Activated T-helper 2 cell treated with anti-CD3 and anti-CD28 coated beads, Interferon-gamma antibody, Interleukin-2, Interleukin-4, amounts not matched to agents 10 μg/mL and 5 μg/mL and 100 μg/mL, durations not matched to agents 14 hours and 24 hours and 36 hours (primary cell): Measurements from ENCODE around the gene RIMBP2. TPM values are rescaled to one million over a fixed set of nuclear protein-coding genes. Genes with fewer than 3 reads are reported as not detected.
A peak's percentile ranks its signal among the peaks of the same experiment; 100 is the strongest.

Source experiments
- DNase-seq: peaks from one replicate; pipeline ENCODE4 v3.0.0; 2021; ENCODE audit warnings: low spot score
- H3K27ac Mint-ChIP-seq: one replicate; pipeline ENCODE4 v1.8.0; 2021; ENCODE audit warnings: mixed read lengths
- H3K27me3 Mint-ChIP-seq: one replicate; pipeline ENCODE4 v1.8.0; 2021; ENCODE audit warnings: low read depth, mixed read lengths
- H3K36me3 Mint-ChIP-seq: one replicate; pipeline ENCODE4 v1.8.0; 2021; ENCODE audit warnings: low read depth, mixed read lengths
- H3K4me1 Mint-ChIP-seq: one replicate; pipeline ENCODE4 v1.8.0; 2021; ENCODE audit warnings: low read depth, mixed read lengths
- H3K4me3 Mint-ChIP-seq: one replicate; pipeline ENCODE4 v1.8.0; 2021; ENCODE audit warnings: low read depth, mild to moderate bottlenecking, moderate library complexity, mixed read lengths
- H3K9me3 Mint-ChIP-seq: one replicate; pipeline ENCODE4 v1.8.0; 2021; ENCODE audit warnings: mixed read lengths
- intact Hi-C: fragments of 100-400 bp; cut with micrococcal nuclease; formaldehyde crosslinking; loops from one replicate; pipeline ENCODE4 v1.15.1; 2023
- total RNA-seq: library from RNA; stranded (reverse); gene quantifications from 2 replicates; pipeline ENCODE4 v1.2.3, GENCODE V29; 2022

Gene RIMBP2
- total RNA-seq, 1 donor from 2014 or later, result not detected

GRCh38 chr12:130401703-130402102 is 314.4 kb downstream of the RIMBP2 start:
- Mint-ChIP-seq H3K4me1 (peaks cover 2% of the 10 kb centered on the region), H3K9me3 (no peaks in the 10 kb centered on the region), H3K36me3 (no peaks in the 10 kb centered on the region), H3K4me3 (no peak overlapping the region), H3K27ac (no peak overlapping the region), H3K27me3 (peaks cover 3% of the 10 kb centered on the region)
- intact Hi-C loops, result no loop called here
- no peak for DNase-seq

- no peak overlapping the region for H3K27ac Mint-ChIP-seq
- H3K4me3 Mint-ChIP-seq, result no peak overlapping the region
- no peaks in the 10 kb centered on the region for H3K27me3 Mint-ChIP-seq
- H3K36me3 Mint-ChIP-seq, result no peaks in the 10 kb centered on the region
- DNase-seq, result no peak
- peaks cover 5% of the 10 kb centered on the region for H3K9me3 Mint-ChIP-seq
- peaks cover 23% of the 10 kb centered on the region for H3K4me1 Mint-ChIP-seq
- intact Hi-C loops, result no loop called here
Observed at GRCh38 chr12:130398100-130398848, 317.8 kb downstream of the RIMBP2 start.

GRCh38 chr12:130396667-130397066 is 319.4 kb downstream of the RIMBP2 start:
- no peak overlapping the region for H3K4me3 Mint-ChIP-seq
- DNase-seq, result no peak
- no peak overlapping the region for H3K27ac Mint-ChIP-seq
- intact Hi-C loops, result no loop called here
- H3K27me3 Mint-ChIP-seq, result no peaks in the 10 kb centered on the region
- H3K36me3 Mint-ChIP-seq, result no peaks in the 10 kb centered on the region
- peaks cover 5% of the 10 kb centered on the region for H3K9me3 Mint-ChIP-seq
- H3K4me1 Mint-ChIP-seq, result peaks cover 23% of the 10 kb centered on the region

- intact Hi-C loops, result no loop called here
- Mint-ChIP-seq H3K4me3 (peak overlapping the region; percentile 30), H3K36me3 (no peaks in the 10 kb centered on the region), H3K4me1 (peaks cover 23% of the 10 kb centered on the region), H3K9me3 (peaks cover 5% of the 10 kb centered on the region), H3K27ac (peak overlapping the region; percentile 72), H3K27me3 (no peaks in the 10 kb centered on the region)
- DNase-seq, result no peak
Observed at GRCh38 chr12:130394906-130395305, 321.2 kb downstream of the RIMBP2 start.

- peaks cover 17% of the 10 kb centered on the region for H3K4me1 Mint-ChIP-seq
- no peak overlapping the region for H3K27ac Mint-ChIP-seq
- H3K9me3 Mint-ChIP-seq, result peaks cover 15% of the 10 kb centered on the region
- H3K36me3 Mint-ChIP-seq, result no peaks in the 10 kb centered on the region
- DNase-seq, result no peak
- no peaks in the 10 kb centered on the region for H3K27me3 Mint-ChIP-seq
- intact Hi-C loops, result no loop called here
- no peak overlapping the region for H3K4me3 Mint-ChIP-seq
Observed at GRCh38 chr12:130391186-130391585, 324.9 kb downstream of the RIMBP2 start.

GRCh38 chr12:130385193-130385592 is 330.9 kb downstream of the RIMBP2 start:
- Mint-ChIP-seq H3K9me3 (peaks cover 16% of the 10 kb centered on the region), H3K4me1 (no peaks in the 10 kb centered on the region), H3K27me3 (no peaks in the 10 kb centered on the region), H3K4me3 (no peak overlapping the region), H3K36me3 (no peaks in the 10 kb centered on the region), H3K27ac (no peak overlapping the region)
- intact Hi-C loops, result no loop called here
- DNase-seq, result no peak

- Mint-ChIP-seq H3K27ac (no peak overlapping the region), H3K4me1 (no peaks in the 10 kb centered on the region), H3K4me3 (no peak overlapping the region), H3K27me3 (no peaks in the 10 kb centered on the region), H3K9me3 (peaks cover 16% of the 10 kb centered on the region), H3K36me3 (no peaks in the 10 kb centered on the region)
- intact Hi-C loops, result no loop called here
- DNase-seq, result no peak
Observed at GRCh38 chr12:130384234-130384633, 331.9 kb downstream of the RIMBP2 start.

- Mint-ChIP-seq H3K36me3 (no peaks in the 10 kb centered on the region), H3K27ac (no peak overlapping the region), H3K9me3 (peaks cover 10% of the 10 kb centered on the region), H3K4me3 (no peak overlapping the region), H3K27me3 (no peaks in the 10 kb centered on the region), H3K4me1 (no peaks in the 10 kb centered on the region)
- DNase-seq, result no peak
- intact Hi-C loops, result no loop called here
Observed at GRCh38 chr12:130382818-130383217, 333.3 kb downstream of the RIMBP2 start.

GRCh38 chr12:130375296-130376287 is 340.5 kb downstream of the RIMBP2 start:
- Mint-ChIP-seq H3K4me1 (peaks cover 2% of the 10 kb centered on the region), H3K4me3 (no peak overlapping the region), H3K9me3 (no peaks in the 10 kb centered on the region), H3K27me3 (no peaks in the 10 kb centered on the region), H3K27ac (no peak overlapping the region), H3K36me3 (no peaks in the 10 kb centered on the region)
- intact Hi-C loops, result no loop called here
- no peak for DNase-seq

- Mint-ChIP-seq H3K4me1 (peaks cover 2% of the 10 kb centered on the region), H3K27me3 (no peaks in the 10 kb centered on the region), H3K27ac (no peak overlapping the region), H3K9me3 (no peaks in the 10 kb centered on the region), H3K36me3 (no peaks in the 10 kb centered on the region), H3K4me3 (no peak overlapping the region)
- intact Hi-C loops, result no loop called here
- DNase-seq, result no peak
Observed at GRCh38 chr12:130374083-130374482, 342.0 kb downstream of the RIMBP2 start.

- H3K27ac Mint-ChIP-seq, result no peak overlapping the region
- no peaks in the 10 kb centered on the region for H3K36me3 Mint-ChIP-seq
- no peaks in the 10 kb centered on the region for H3K27me3 Mint-ChIP-seq
- no peak overlapping the region for H3K4me3 Mint-ChIP-seq
- intact Hi-C loops, result no loop called here
- H3K9me3 Mint-ChIP-seq, result no peaks in the 10 kb centered on the region
- no peak for DNase-seq
- H3K4me1 Mint-ChIP-seq, result peaks cover 2% of the 10 kb centered on the region
Observed at GRCh38 chr12:130372936-130373335, 343.2 kb downstream of the RIMBP2 start.

- DNase-seq, result no peak
- H3K9me3 Mint-ChIP-seq, result no peaks in the 10 kb centered on the region
- intact Hi-C loops, result no loop called here
- H3K27me3 Mint-ChIP-seq, result no peaks in the 10 kb centered on the region
- no peak overlapping the region for H3K27ac Mint-ChIP-seq
- H3K36me3 Mint-ChIP-seq, result no peaks in the 10 kb centered on the region
- H3K4me3 Mint-ChIP-seq, result no peak overlapping the region
- peaks cover 2% of the 10 kb centered on the region for H3K4me1 Mint-ChIP-seq
Observed at GRCh38 chr12:130371296-130371695, 344.8 kb downstream of the RIMBP2 start.

GRCh38 chr12:130369816-130370215 is 346.3 kb downstream of the RIMBP2 start:
- Mint-ChIP-seq H3K27me3 (no peaks in the 10 kb centered on the region), H3K4me3 (no peak overlapping the region), H3K4me1 (peaks cover 2% of the 10 kb centered on the region), H3K36me3 (no peaks in the 10 kb centered on the region), H3K27ac (no peak overlapping the region), H3K9me3 (no peaks in the 10 kb centered on the region)
- no peak for DNase-seq
- intact Hi-C loops, result no loop called here
